CD4-positive, CD25-positive, alpha-beta regulatory T cell (primary cell): ENCODE measurements around the gene PCP4. TPM values are rescaled to one million over a fixed set of nuclear protein-coding genes. Genes with fewer than 3 reads are reported as not detected.

Source experiments
- ATAC-seq, 2 donors: fragments of 150-1000 bp; cut with Tn5 transposase; one replicate each; pipeline ENCODE4 v1.10.0; 2021; ENCODE audit warnings: low read depth in 2 of 2, moderate number of reproducible peaks in 2 of 2, moderate library complexity in 1 of 2
- DNase-seq, 3 donors: peaks; one replicate each; pipeline versions ENCODE4 v3.0.0 to v3.0.0-alpha.2; 2012 to 2022; ENCODE audit warnings: mixed read lengths in 1 of 3
- H3K27ac ChIP-seq: one replicate; pipeline ENCODE4 v1.7.0; 2013; ENCODE audit warnings: mild to moderate bottlenecking, low read length; ENCODE audit not compliant: insufficient read depth, poor library complexity, severe bottlenecking
- H3K27me3 ChIP-seq: one replicate; pipeline ENCODE4 v1.7.0; 2013; ENCODE audit warnings: low read length; ENCODE audit not compliant: control insufficient read depth, insufficient read depth
- H3K36me3 ChIP-seq: one replicate; pipeline ENCODE4 v1.7.0; 2013; ENCODE audit warnings: mild to moderate bottlenecking, low read length, moderate library complexity; ENCODE audit not compliant: control insufficient read depth, insufficient read depth
- H3K4me1 ChIP-seq: 2 replicates; pipeline ENCODE4 v1.7.0; 2013; ENCODE audit warnings: mild to moderate bottlenecking, low read length; ENCODE audit not compliant: insufficient read depth, control insufficient read depth, poor library complexity, severe bottlenecking
- H3K4me3 ChIP-seq: one replicate; pipeline ENCODE4 v1.7.0; 2013; ENCODE audit warnings: low read depth, mild to moderate bottlenecking, low read length, moderate library complexity
- H3K9me3 ChIP-seq, 2 experiments: 1 replicate in 1 of 2; 2 replicates in 1 of 2; pipeline ENCODE4 v1.7.0; 2013; ENCODE audit warnings: low read length in 2 of 2, mild to moderate bottlenecking in 1 of 2, moderate library complexity in 1 of 2; ENCODE audit not compliant: control insufficient read depth in 2 of 2
- H3K27ac Mint-ChIP-seq, 3 donors: one replicate each; pipeline ENCODE4 v1.8.0; 2020 to 2022; ENCODE audit warnings: mild to moderate bottlenecking in 3 of 3, mixed read lengths in 3 of 3, moderate library complexity in 2 of 3
- H3K27me3 Mint-ChIP-seq: one replicate; pipeline ENCODE4 v1.8.0; 2022; ENCODE audit warnings: mild to moderate bottlenecking, mixed read lengths
- H3K36me3 Mint-ChIP-seq: one replicate; pipeline ENCODE4 v1.8.0; 2020; ENCODE audit warnings: mixed read lengths
- H3K4me1 Mint-ChIP-seq, 4 donors: one replicate each; pipeline ENCODE4 v1.8.0; 2020 to 2022; ENCODE audit warnings: mixed read lengths in 4 of 4, mild to moderate bottlenecking in 1 of 4
- H3K4me3 Mint-ChIP-seq, 4 donors: one replicate each; pipeline ENCODE4 v1.8.0; 2020 to 2022; ENCODE audit warnings: mild to moderate bottlenecking in 4 of 4, mixed read lengths in 4 of 4, moderate library complexity in 3 of 4
- H3K9me3 Mint-ChIP-seq, 7 donors: one replicate each; pipeline ENCODE4 v1.8.0; 2020 to 2022; ENCODE audit warnings: mixed read lengths in 7 of 7, mild to moderate bottlenecking in 3 of 7, moderate library complexity in 2 of 7
- polyA plus RNA-seq, 4 donors: library from polyadenylated mRNA; unstranded; fragments of 300-500 nt; fragmentation: Illumina TruSeq; gene quantifications; one replicate each; pipeline ENCODE4 v1.2.3, GENCODE V29; 2021
- total RNA-seq: library from RNA; stranded (reverse); gene quantifications from one replicate; pipeline ENCODE4 v1.2.3, GENCODE V29; 2022

Gene PCP4
- total and polyA plus RNA-seq, 5 donors from 2014 or later: not detected

GRCh38 chr21:39927304-39927886, 60.2 kb downstream of the PCP4 start:
- no peak overlapping the region for H3K27ac ChIP-seq
- H3K9me3 ChIP-seq: no peaks in the 10 kb centered on the region
- Mint-ChIP-seq H3K4me3 (no peak overlapping the region), H3K4me1 (no peaks in the 10 kb centered on the region), H3K27me3 (no peaks in the 10 kb centered on the region), H3K9me3 (peaks cover 0 to 6% (median 2%) of the 10 kb centered on the region in 7 donors), H3K27ac (no peak overlapping the region), H3K36me3 (no peaks in the 10 kb centered on the region)
- H3K4me3 ChIP-seq: no peak overlapping the region
- no peak for ATAC-seq
- no peaks in the 10 kb centered on the region for H3K27me3 ChIP-seq
- DNase-seq: no peak
- no peaks in the 10 kb centered on the region for H3K4me1 ChIP-seq
- H3K36me3 ChIP-seq: no peaks in the 10 kb centered on the region

DNA sequence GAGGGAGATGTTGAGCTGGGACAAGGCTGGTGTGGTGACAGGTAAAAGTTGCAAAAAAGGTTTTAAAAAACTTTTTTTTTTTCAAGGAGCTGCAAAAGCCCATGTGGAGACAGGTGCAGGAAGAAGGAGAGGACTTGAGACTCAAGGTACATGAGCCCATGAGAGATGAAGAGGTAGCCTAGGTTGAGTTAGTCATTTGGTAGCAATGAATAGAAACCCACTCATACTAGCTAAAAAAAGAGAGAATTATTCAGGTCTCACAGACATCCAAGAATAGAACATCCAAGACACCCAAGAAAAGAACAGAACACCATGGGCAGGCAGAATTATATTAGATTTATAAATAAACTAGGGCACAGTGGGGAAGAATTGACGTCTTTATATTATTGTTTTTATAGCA, 65.1 kb downstream of the PCP4 start:
- Mint-ChIP-seq H3K27ac (no peak overlapping the region), H3K36me3 (no peaks in the 10 kb centered on the region), H3K4me3 (no peak overlapping the region), H3K4me1 (no peaks in the 10 kb centered on the region), H3K27me3 (no peaks in the 10 kb centered on the region), H3K9me3 (peaks cover 0 to 8% (median 2%) of the 10 kb centered on the region in 7 donors)
- no peak overlapping the region for H3K4me3 ChIP-seq
- no peaks in the 10 kb centered on the region for H3K27me3 ChIP-seq
- H3K36me3 ChIP-seq: no peaks in the 10 kb centered on the region
- no peak overlapping the region for H3K27ac ChIP-seq
- no peak for ATAC-seq
- H3K4me1 ChIP-seq: no peaks in the 10 kb centered on the region
- no peaks in the 10 kb centered on the region for H3K9me3 ChIP-seq
- DNase-seq: no peak

DNA sequence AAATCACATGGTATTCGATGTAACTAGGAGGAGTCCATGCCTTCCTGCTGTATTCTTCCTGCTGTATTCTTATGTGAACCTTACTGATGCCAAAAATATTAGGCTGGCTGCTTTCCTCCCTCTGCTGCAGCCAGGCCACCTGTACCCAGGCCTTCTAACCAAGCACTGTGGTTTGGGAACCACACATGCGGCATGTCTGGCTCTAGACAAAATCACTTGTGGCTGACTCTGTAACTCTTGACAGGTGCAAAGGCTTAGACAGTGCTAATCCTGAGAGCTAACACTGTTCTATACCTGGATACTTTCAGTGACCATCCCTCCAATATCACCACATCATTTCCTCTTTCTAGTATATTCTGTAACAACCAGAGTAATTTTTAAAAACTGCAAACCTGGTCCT, 67.7 kb downstream of the PCP4 start:
- Mint-ChIP-seq H3K4me1 (no peaks in the 10 kb centered on the region), H3K27ac (no peak overlapping the region), H3K36me3 (no peaks in the 10 kb centered on the region), H3K27me3 (no peaks in the 10 kb centered on the region), H3K9me3 (peaks cover 0 to 6% (median 2%) of the 10 kb centered on the region in 7 donors), H3K4me3 (no peak overlapping the region)
- H3K4me1 ChIP-seq: no peaks in the 10 kb centered on the region
- ATAC-seq (no peak), DNase-seq (no peak)
- no peaks in the 10 kb centered on the region for H3K9me3 ChIP-seq
- no peak overlapping the region for H3K4me3 ChIP-seq
- no peak overlapping the region for H3K27ac ChIP-seq
- no peaks in the 10 kb centered on the region for H3K27me3 ChIP-seq
- H3K36me3 ChIP-seq: no peaks in the 10 kb centered on the region

GRCh38 chr21:39935716-39936115, 68.5 kb downstream of the PCP4 start:
- Histone ChIP-seq H3K27ac (no peak overlapping the region), H3K4me3 (no peak overlapping the region), H3K27me3 (no peaks in the 10 kb centered on the region), H3K9me3 (no peaks in the 10 kb centered on the region), H3K36me3 (no peaks in the 10 kb centered on the region), H3K4me1 (no peaks in the 10 kb centered on the region)
- no peaks in the 10 kb centered on the region for H3K27me3 Mint-ChIP-seq
- no peak for ATAC-seq
- H3K4me3 Mint-ChIP-seq: no peak overlapping the region
- H3K36me3 Mint-ChIP-seq: no peaks in the 10 kb centered on the region
- H3K4me1 Mint-ChIP-seq: no peaks in the 10 kb centered on the region
- peaks cover 0 to 8% (median 3%) of the 10 kb centered on the region in 7 donors for H3K9me3 Mint-ChIP-seq
- no peak for DNase-seq
- no peak overlapping the region for H3K27ac Mint-ChIP-seq

GRCh38 chr21:39938086-39938625, 70.9 kb downstream of the PCP4 start:
- Mint-ChIP-seq H3K27me3 (no peaks in the 10 kb centered on the region), H3K36me3 (no peaks in the 10 kb centered on the region), H3K4me3 (no peak overlapping the region), H3K27ac (no peak overlapping the region), H3K9me3 (peaks cover 0 to 6% (median 3%) of the 10 kb centered on the region in 7 donors), H3K4me1 (no peaks in the 10 kb centered on the region)
- Histone ChIP-seq H3K9me3 (no peaks in the 10 kb centered on the region), H3K36me3 (no peaks in the 10 kb centered on the region), H3K4me3 (no peak overlapping the region), H3K27me3 (no peaks in the 10 kb centered on the region), H3K27ac (no peak overlapping the region), H3K4me1 (no peaks in the 10 kb centered on the region)
- ATAC-seq (no peak), DNase-seq (no peak)

DNA sequence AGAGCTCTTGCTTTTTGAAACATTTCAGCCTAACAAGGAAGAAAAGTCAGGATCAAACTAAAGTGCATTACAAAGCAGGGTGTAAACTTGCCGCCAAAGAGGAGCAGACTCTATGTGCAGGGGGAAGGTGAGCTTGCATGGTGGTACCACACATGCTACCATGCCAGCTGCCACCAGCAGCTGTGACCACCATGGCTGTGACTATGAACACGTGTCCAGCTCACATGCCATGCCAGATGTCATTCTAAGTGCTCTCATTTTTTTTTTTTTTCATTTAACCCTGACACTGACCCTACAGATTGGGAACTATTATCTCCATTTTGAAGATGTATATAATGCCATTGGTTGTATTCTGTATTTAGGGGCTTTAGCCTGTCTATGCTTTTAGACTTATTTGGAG, 79.0 kb downstream of the PCP4 start:
- Histone ChIP-seq H3K4me1 (no peaks in the 10 kb centered on the region), H3K27ac (no peak overlapping the region), H3K9me3 (no peaks in the 10 kb centered on the region), H3K4me3 (no peak overlapping the region), H3K36me3 (no peaks in the 10 kb centered on the region), H3K27me3 (no peaks in the 10 kb centered on the region)
- ATAC-seq: no peak
- H3K27ac Mint-ChIP-seq: no peak overlapping the region
- no peak for DNase-seq
- H3K36me3 Mint-ChIP-seq: no peaks in the 10 kb centered on the region
- no peaks in the 10 kb centered on the region for H3K4me1 Mint-ChIP-seq
- H3K9me3 Mint-ChIP-seq: peaks cover 4 to 19% (median 10%) of the 10 kb centered on the region in 7 donors
- H3K27me3 Mint-ChIP-seq: peaks cover 4% of the 10 kb centered on the region
- no peak overlapping the region for H3K4me3 Mint-ChIP-seq

- H3K9me3 ChIP-seq: no peaks in the 10 kb centered on the region
- Mint-ChIP-seq H3K36me3 (no peaks in the 10 kb centered on the region), H3K27me3 (peaks cover 5% of the 10 kb centered on the region), H3K9me3 (peaks cover 4 to 16% (median 10%) of the 10 kb centered on the region in 7 donors), H3K27ac (no peak overlapping the region), H3K4me1 (no peaks in the 10 kb centered on the region), H3K4me3 (no peak overlapping the region)
- H3K4me1 ChIP-seq: no peaks in the 10 kb centered on the region
- no peaks in the 10 kb centered on the region for H3K36me3 ChIP-seq
- DNase-seq (no peak), ATAC-seq (no peak)
- no peak overlapping the region for H3K4me3 ChIP-seq
- no peaks in the 10 kb centered on the region for H3K27me3 ChIP-seq
- H3K27ac ChIP-seq: no peak overlapping the region
Measured at GRCh38 chr21:39947031-39947430, 79.8 kb downstream of the PCP4 start.
